ENCODE measurements around the gene ACTL7A.
"Not testable (repeated sequence)": the region's sequence is repeated elsewhere in the genome, so short reads cannot be mapped to it uniquely, and the experiment has no call there.

Gene ACTL7A

GRCh38 chr9:108877524-108877923 is 15.5 kb downstream of the ACTL7A start:
- TF ChIP-seq, protein P1, sequence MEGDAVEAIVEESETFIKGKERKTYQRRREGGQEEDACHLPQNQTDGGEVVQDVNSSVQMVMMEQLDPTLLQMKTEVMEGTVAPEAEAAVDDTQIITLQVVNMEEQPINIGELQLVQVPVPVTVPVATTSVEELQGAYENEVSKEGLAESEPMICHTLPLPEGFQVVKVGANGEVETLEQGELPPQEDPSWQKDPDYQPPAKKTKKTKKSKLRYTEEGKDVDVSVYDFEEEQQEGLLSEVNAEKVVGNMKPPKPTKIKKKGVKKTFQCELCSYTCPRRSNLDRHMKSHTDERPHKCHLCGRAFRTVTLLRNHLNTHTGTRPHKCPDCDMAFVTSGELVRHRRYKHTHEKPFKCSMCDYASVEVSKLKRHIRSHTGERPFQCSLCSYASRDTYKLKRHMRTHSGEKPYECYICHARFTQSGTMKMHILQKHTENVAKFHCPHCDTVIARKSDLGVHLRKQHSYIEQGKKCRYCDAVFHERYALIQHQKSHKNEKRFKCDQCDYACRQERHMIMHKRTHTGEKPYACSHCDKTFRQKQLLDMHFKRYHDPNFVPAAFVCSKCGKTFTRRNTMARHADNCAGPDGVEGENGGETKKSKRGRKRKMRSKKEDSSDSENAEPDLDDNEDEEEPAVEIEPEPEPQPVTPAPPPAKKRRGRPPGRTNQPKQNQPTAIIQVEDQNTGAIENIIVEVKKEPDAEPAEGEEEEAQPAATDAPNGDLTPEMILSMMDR (IDR thresholded peaks at IDR 0.05; ENCODE audit: extremely low read depth, missing control alignments), result no peak
- DNase-seq (ENCODE audit: low spot score), result no peak

- DNase-seq (ENCODE audit: low spot score), result no peak
- TF ChIP-seq, protein P1 (IDR thresholded peaks at IDR 0.05; ENCODE audit: extremely low read depth, missing control alignments), result no peak
Measured at GRCh38 chr9:108880738-108881316, 18.8 kb downstream of the ACTL7A start.

DNA sequence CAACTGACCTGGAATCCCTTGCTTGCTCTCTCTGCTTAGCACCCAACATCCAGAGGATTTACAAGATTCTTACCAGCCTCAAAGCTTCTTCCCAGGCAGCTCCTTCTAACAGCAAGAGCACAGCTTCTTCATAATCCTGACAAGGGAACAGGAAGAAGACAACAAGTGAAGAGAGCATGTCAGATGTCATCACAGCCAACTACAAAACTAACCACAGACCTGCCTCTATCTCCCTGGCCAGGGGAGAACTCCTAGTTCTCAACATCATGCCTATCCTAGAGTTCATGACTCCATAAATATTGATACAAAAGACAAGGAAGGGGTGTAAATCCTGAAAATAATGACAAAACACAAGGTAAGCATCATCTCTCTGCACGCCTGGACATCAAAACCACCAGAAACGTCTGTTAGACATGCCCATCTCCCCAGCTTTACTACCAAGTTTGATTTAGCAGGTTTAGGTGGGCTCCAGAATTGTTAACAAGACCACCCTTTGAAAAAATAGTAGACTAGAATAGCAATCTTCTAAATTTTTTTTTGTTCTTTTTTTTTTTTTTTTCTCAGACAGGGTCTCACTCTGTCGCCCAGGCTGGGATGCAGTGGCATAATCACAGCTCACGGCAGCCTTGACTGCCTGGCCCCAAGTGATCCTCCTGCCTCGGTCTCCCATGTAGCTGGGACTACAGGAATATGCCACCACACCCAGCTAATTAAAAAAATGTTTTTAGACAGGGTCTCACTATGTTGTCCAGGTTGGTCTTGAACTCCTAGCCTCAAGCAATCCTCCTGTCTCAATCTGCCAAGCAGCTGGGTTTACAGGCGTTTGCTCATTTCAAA is 20.2 kb downstream of the ACTL7A start:
- TF ChIP-seq, protein P1 (IDR thresholded peaks at IDR 0.05; ENCODE audit: extremely low read depth, missing control alignments), result no peak
- no peak for DNase-seq (ENCODE audit: low spot score)

DNA sequence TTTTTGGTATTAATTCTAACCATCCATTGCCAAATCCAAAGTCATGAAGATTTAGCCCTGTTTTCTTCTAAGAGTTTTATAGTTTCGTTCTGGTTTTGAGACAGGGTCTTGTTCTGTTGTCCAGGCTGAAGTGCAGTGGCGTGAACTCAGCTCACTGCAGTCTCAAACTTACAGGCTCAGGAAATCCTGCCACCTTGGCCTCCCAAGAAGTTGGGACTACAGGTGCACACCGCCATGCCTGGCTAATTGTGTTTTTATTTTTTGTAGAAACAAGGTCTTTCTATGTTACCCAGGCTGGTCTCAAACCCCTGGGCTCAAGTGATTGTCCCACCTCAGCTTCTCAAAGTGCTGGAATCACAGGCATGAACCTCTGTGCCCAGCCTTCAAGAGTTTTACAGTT is 21.0 kb downstream of the ACTL7A start:
- TF ChIP-seq, protein P1 (IDR thresholded peaks at IDR 0.05; ENCODE audit: extremely low read depth, missing control alignments), result no peak
- DNase-seq (ENCODE audit: low spot score), result no peak

- no peak for DNase-seq (ENCODE audit: low spot score)
- TF ChIP-seq, protein P1 (IDR thresholded peaks at IDR 0.05; ENCODE audit: extremely low read depth, missing control alignments), result no peak
Measured at GRCh38 chr9:108884701-108885100, 22.6 kb downstream of the ACTL7A start.

GRCh38 chr9:108885643-108886348 is 23.7 kb downstream of the ACTL7A start:
- peak; percentile 73 for DNase-seq (ENCODE audit: low spot score)
- TF ChIP-seq, protein P1 (IDR thresholded peaks at IDR 0.05; ENCODE audit: extremely low read depth, missing control alignments), result no peak

DNA sequence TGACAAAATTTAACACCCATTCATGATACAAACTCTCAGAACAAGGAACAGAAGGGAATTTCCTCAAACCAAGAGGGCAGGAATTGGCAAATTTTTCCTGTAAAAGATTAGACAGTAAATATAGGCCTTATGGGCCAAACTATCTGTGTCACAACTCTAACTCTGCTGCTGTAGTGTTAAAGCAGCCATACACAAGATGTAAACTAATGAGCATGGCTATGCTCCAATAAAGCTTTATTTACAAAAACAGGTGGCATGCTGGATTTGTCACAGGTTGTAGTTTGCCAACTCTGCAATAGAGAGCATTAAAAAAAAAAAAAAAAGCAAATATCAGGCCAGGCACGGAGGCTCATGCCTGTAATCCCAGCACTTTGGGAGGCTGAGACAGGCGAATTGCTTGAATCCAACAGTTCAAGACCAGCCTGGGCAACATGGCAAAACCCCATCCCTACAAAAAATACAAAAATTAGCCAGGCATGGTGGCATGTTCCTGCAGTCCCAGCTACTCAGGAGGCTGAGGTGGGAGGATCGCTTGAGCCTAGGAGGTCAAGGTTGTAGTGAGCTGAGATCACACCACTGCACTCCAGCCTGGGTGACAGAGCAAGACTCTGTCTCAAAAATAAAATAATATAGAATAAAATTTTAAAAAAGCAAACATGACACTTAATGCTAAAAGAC is 24.7 kb downstream of the ACTL7A start:
- not testable (repeated sequence) for DNase-seq (ENCODE audit: low spot score)

All from GM20000 (cell line).